Neural cell (in vitro differentiated cells): ENCODE data around the gene SYT15B. TPM values are rescaled to one million over a fixed set of nuclear protein-coding genes. Genes with fewer than 3 reads are reported as not detected.
"Not testable (repeated sequence)": the region's sequence is repeated elsewhere in the genome, so short reads cannot be mapped to it uniquely, and the experiment has no call there.

Experiments used
- H2AFZ ChIP-seq: fragments of 200-600, 300-800 bp; sonication (generic), shearing (Covaris generic); 2 replicates; pipeline ENCODE4 v1.6.0; 2014; ENCODE audit warnings: low read depth, mild to moderate bottlenecking, antibody characterized with exemption, low read length, moderate library complexity
- H3F3A ChIP-seq: fragments of 200-600 bp; shearing (Covaris generic); 2 replicates; pipeline ENCODE4 v1.6.1; 2016; ENCODE audit warnings: mild to moderate bottlenecking, moderate library complexity, mixed read lengths, antibody characterized with exemption, low read length; ENCODE audit not compliant: insufficient read depth, poor library complexity, severe bottlenecking
- H3K27ac ChIP-seq: fragments of 200-600, 300-800 bp; sonication (generic), shearing (Covaris generic); 2 replicates; pipeline ENCODE4 v1.5.1; 2014; ENCODE audit warnings: mild to moderate bottlenecking, low read length, moderate library complexity
- H3K27me3 ChIP-seq: fragments of 300-800, 200-600 bp; sonication (generic), shearing (Covaris generic); 2 replicates; pipeline ENCODE4 v1.6.0; 2014; ENCODE audit warnings: mild to moderate bottlenecking, low read depth, low read length, moderate library complexity; ENCODE audit not compliant: insufficient read depth
- H3K36me3 ChIP-seq: fragments of 300-800, 200-600 bp; sonication (generic), shearing (Covaris generic); 2 replicates; pipeline ENCODE4 v1.5.1; 2014; ENCODE audit warnings: mild to moderate bottlenecking, antibody characterized with exemption, low read length, moderate library complexity; ENCODE audit not compliant: insufficient read depth
- H3K4me2 ChIP-seq: fragments of 300-800, 200-600 bp; sonication (generic), shearing (Covaris generic); 2 replicates; pipeline ENCODE4 v1.6.0; 2014; ENCODE audit warnings: mild to moderate bottlenecking, low read length
- H3K4me3 ChIP-seq: fragments of 300-800, 200-600 bp; sonication (generic), shearing (Covaris generic); 2 replicates; pipeline ENCODE4 v1.5.1; 2014; ENCODE audit warnings: mild to moderate bottlenecking, low read length, moderate library complexity
- H3K79me2 ChIP-seq: fragments of 200-600 bp; shearing (Covaris generic); replicated peaks from 2 replicates; pipeline ENCODE4 v1.6.0; 2014; ENCODE audit warnings: mild to moderate bottlenecking, low read length, moderate library complexity; ENCODE audit not compliant: insufficient read depth
- H3K9ac ChIP-seq: fragments of 300-800, 200-600 bp; sonication (generic), shearing (Covaris generic); 2 replicates; pipeline ENCODE4 v1.6.1; 2016; ENCODE audit warnings: mild to moderate bottlenecking, low read length, mixed read lengths
- H3K9me2 ChIP-seq: fragments of 200-600 bp; shearing (Covaris generic); 2 replicates; pipeline ENCODE4 v1.6.1; 2016; ENCODE audit warnings: mild to moderate bottlenecking, low read length, mixed read lengths; ENCODE audit not compliant: insufficient read depth
- H3K9me3 ChIP-seq: fragments of 200-600, 300-800 bp; sonication (generic), shearing (Covaris generic); 2 replicates; pipeline ENCODE4 v1.6.1; 2016; ENCODE audit warnings: mild to moderate bottlenecking, mixed run types, low read length, moderate library complexity, mixed read lengths
- H4K20me1 ChIP-seq: fragments of 200-600 bp; shearing (Covaris generic); 2 replicates; pipeline ENCODE4 v1.6.1; 2016; ENCODE audit warnings: mild to moderate bottlenecking, mixed run types; ENCODE audit not compliant: insufficient read depth
- polyA plus RNA-seq: library from polyadenylated mRNA; depleted of rRNA; stranded (reverse); fragments of >200 nt; gene quantifications from 2 replicates; pipeline ENCODE4 v1.2.3, GENCODE V29; 2014

Gene SYT15B
- polyA plus RNA-seq, 1 donor from 2014 or later: not detected

- H3K9ac ChIP-seq, H3K36me3 ChIP-seq, H3K4me2 ChIP-seq, H3K27ac ChIP-seq, H3K9me2 ChIP-seq, H3K79me2 ChIP-seq, H4K20me1 ChIP-seq, H3K27me3 ChIP-seq, H3K9me3 ChIP-seq, H3F3A ChIP-seq, H2AFZ ChIP-seq, H3K4me3 ChIP-seq: not testable (repeated sequence)
Measured at GRCh38 chr10:47717011-47717769, 46.2 kb downstream of the SYT15B start.

Other genes starting within 250 kb of the SYT15B start
- 12.0 and 14.5 TPM in 2 replicates for gene AGAP9, start 240.0 kb downstream of the SYT15B start, polyA plus RNA-seq
- gene NPY4R2, start 155.1 kb upstream of the SYT15B start, polyA plus RNA-seq: not detected in 2 replicates
- not detected in 2 replicates for gene FAM25C, start 236.2 kb upstream of the SYT15B start, polyA plus RNA-seq